ENCODE data around the gene PDSS2. TPM values are rescaled to one million over a fixed set of nuclear protein-coding genes. Genes with fewer than 3 reads are reported as not detected.

PDSS2 gene
- total RNA-seq, 1 experiment from 2014 or later: 16.1 TPM

DNA sequence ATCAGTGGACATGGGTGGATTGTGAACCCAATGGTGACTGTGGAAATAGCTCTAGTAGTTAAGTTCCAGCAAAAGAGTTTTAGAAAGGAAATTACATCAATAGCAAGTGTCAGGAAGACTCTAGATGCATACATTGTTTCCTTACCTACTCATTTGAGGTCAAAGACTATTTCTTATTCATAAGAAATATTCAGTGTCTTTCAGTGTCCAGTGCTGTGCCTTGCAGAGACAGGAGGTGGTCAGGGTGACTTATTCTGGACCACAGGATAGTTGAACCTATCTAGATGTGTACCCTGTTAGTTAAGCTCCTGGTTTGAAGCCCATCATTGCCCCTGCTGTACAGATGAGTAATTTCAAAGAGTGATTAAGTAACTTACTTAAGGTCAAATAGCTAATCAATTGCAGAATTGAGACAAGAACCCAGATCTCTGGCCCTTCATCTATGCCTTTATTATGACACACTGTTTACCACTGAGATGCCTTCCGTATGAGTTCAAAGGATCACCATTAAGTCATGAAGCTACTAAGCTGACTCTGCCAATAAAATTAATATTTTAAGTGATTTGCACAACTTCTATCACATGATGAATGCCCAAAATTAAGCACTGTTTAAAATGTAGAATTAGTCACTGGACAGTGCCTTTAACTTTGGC is 136.1 kb downstream of the PDSS2 start:
- CTCF ChIA-PET: no interaction called here
- POLR2A ChIA-PET (ENCODE audit: low non-redundant PET): no interaction called here
- no peaks in the 10 kb centered on the region for H3K36me3 ChIP-seq (ENCODE audit: insufficient read depth, low read length, poor library complexity, severe bottlenecking)
- H3K9me3 ChIP-seq (ENCODE audit: low read depth, low read length, poor library complexity, severe bottlenecking): no peaks in the 10 kb centered on the region
- H3K4me1 ChIP-seq (ENCODE audit: insufficient read depth, low read length, poor library complexity, severe bottlenecking): no peaks in the 10 kb centered on the region
- intact Hi-C loops (cut with micrococcal nuclease; ENCODE audit: unreplicated experiment): no loop called here
- BruUV-seq (replicated peaks): no TSS peak
- H3K4me3 ChIP-seq (ENCODE audit: low read depth, low read length, poor library complexity, severe bottlenecking): no peak overlapping the region
- no peak overlapping the region for H3K27ac ChIP-seq (ENCODE audit: low read depth, low read length, poor library complexity, severe bottlenecking)
- TF ChIP-seq EZH2 (IDR thresholded peaks at IDR 0.05; ENCODE audit: borderline replicate concordance, low read depth, low read length, poor library complexity, severe bottlenecking): no peak
- TF ChIP-seq, protein P1, sequence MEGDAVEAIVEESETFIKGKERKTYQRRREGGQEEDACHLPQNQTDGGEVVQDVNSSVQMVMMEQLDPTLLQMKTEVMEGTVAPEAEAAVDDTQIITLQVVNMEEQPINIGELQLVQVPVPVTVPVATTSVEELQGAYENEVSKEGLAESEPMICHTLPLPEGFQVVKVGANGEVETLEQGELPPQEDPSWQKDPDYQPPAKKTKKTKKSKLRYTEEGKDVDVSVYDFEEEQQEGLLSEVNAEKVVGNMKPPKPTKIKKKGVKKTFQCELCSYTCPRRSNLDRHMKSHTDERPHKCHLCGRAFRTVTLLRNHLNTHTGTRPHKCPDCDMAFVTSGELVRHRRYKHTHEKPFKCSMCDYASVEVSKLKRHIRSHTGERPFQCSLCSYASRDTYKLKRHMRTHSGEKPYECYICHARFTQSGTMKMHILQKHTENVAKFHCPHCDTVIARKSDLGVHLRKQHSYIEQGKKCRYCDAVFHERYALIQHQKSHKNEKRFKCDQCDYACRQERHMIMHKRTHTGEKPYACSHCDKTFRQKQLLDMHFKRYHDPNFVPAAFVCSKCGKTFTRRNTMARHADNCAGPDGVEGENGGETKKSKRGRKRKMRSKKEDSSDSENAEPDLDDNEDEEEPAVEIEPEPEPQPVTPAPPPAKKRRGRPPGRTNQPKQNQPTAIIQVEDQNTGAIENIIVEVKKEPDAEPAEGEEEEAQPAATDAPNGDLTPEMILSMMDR (conservative IDR thresholded peaks at IDR 0.05; ENCODE audit: low read depth, low read length): no peak
- H3K27me3 ChIP-seq (replicated peaks; ENCODE audit: insufficient read depth, low read depth, low read length, poor library complexity): no peaks in the 10 kb centered on the region
- no peak for DNase-seq (ENCODE audit: low spot score)

DNA sequence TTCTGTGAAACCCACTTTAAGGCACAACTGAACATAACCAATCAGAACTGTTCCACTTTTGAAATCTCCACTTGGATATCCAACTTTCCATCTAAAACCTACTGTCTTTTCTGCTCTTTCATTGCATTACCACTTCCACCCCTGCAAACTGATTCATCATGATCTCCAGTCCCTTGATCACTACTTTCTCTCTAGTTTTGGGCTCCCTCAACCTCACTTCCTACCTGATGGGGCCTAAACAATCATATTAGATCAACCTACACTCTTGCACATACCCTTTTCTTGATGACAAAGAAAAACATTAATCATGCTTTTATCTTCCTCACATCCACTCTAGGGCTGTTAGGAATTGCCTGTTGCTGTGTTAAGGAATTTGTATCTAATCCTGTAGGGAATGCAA is 137.6 kb downstream of the PDSS2 start:
- no peaks in the 10 kb centered on the region for H3K4me1 ChIP-seq (ENCODE audit: insufficient read depth, low read length, poor library complexity, severe bottlenecking)
- DNase-seq (ENCODE audit: low spot score): no peak
- ChIA-PET CTCF (no interaction called here), POLR2A (ENCODE audit: low non-redundant PET) (no interaction called here)
- no TSS peak for BruUV-seq (replicated peaks)
- no peak overlapping the region for H3K27ac ChIP-seq (ENCODE audit: low read depth, low read length, poor library complexity, severe bottlenecking)
- no peaks in the 10 kb centered on the region for H3K27me3 ChIP-seq (replicated peaks; ENCODE audit: insufficient read depth, low read depth, low read length, poor library complexity)
- no peaks in the 10 kb centered on the region for H3K9me3 ChIP-seq (ENCODE audit: low read depth, low read length, poor library complexity, severe bottlenecking)
- intact Hi-C loops (cut with micrococcal nuclease; ENCODE audit: unreplicated experiment): no loop called here
- no peaks in the 10 kb centered on the region for H3K36me3 ChIP-seq (ENCODE audit: insufficient read depth, low read length, poor library complexity, severe bottlenecking)
- H3K4me3 ChIP-seq (ENCODE audit: low read depth, low read length, poor library complexity, severe bottlenecking): no peak overlapping the region
- TF ChIP-seq EZH2 (IDR thresholded peaks at IDR 0.05; ENCODE audit: borderline replicate concordance, low read depth, low read length, poor library complexity, severe bottlenecking): no peak
- TF ChIP-seq, protein P1 (conservative IDR thresholded peaks at IDR 0.05; ENCODE audit: low read depth, low read length): no peak

DNA sequence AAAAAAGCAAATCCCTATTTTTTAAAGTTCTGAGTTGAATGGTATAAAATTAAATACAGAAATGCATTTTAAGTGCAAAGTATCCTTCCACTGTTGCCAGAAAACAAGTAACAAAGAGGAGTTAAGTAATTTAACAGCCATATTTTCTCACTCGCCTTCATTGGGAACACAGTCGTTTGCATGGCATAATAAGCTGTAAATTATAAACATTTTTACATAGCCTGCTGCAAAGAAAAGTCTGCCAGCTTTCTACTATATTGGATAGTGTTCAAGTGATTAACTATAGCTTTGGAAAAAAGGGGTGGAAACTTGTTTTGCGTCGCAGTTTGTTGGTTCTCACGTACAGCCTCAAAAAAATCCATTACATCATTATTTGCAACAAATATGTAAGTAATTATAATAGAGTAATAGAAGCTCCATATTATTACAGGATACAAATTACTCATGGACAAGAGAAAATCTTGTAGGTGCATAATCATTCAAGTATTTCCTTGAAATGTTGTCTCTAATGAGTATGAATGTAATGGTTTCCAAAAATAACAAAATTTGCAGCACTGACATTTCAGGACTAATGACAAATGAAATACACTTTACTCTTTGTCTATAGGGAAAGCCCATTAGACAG is 139.3 kb downstream of the PDSS2 start:
- ChIA-PET CTCF (no interaction called here), POLR2A (ENCODE audit: low non-redundant PET) (no interaction called here)
- TF ChIP-seq, protein P1 (conservative IDR thresholded peaks at IDR 0.05; ENCODE audit: low read depth, low read length): no peak
- TF ChIP-seq EZH2 (IDR thresholded peaks at IDR 0.05; ENCODE audit: borderline replicate concordance, low read depth, low read length, poor library complexity, severe bottlenecking): no peak
- no peaks in the 10 kb centered on the region for H3K36me3 ChIP-seq (ENCODE audit: insufficient read depth, low read length, poor library complexity, severe bottlenecking)
- no TSS peak for BruUV-seq (replicated peaks)
- H3K4me3 ChIP-seq (ENCODE audit: low read depth, low read length, poor library complexity, severe bottlenecking): no peak overlapping the region
- intact Hi-C loops (cut with micrococcal nuclease; ENCODE audit: unreplicated experiment): loop anchor here (2.0 to 10.0 kb wide), 2 partner anchors 145 to 335 kb away; no protein-coding TSS in a partner anchor
- no peaks in the 10 kb centered on the region for H3K27me3 ChIP-seq (replicated peaks; ENCODE audit: insufficient read depth, low read depth, low read length, poor library complexity)
- DNase-seq (ENCODE audit: low spot score): no peak
- H3K27ac ChIP-seq (ENCODE audit: low read depth, low read length, poor library complexity, severe bottlenecking): no peak overlapping the region
- no peaks in the 10 kb centered on the region for H3K4me1 ChIP-seq (ENCODE audit: insufficient read depth, low read length, poor library complexity, severe bottlenecking)
- H3K9me3 ChIP-seq (ENCODE audit: low read depth, low read length, poor library complexity, severe bottlenecking): no peaks in the 10 kb centered on the region
